Measurements from ENCODE around the gene CYP27B1.

CYP27B1 gene

GRCh38 chr12:57734591-57734990 is 32.3 kb downstream of the CYP27B1 start:
- H3K36me3 ChIP-seq (ENCODE audit: low read length), result peaks cover 3% of the 10 kb centered on the region; the same call in 1 of the 2 replicates
- no peak overlapping the region for H2AFZ ChIP-seq (ENCODE audit: low read depth, low read length, severe bottlenecking)
- peaks cover 7% of the 10 kb centered on the region for H3K79me2 ChIP-seq (ENCODE audit: insufficient read depth, low read length)
- TF ChIP-seq EZH2phosphoT487 (conservative IDR thresholded peaks at IDR 0.05; ENCODE audit: low read length) (no peak), CTCF (IDR thresholded peaks at IDR 0.05; ENCODE audit: insufficient read depth, low read length, poor library complexity, severe bottlenecking) (no peak)
- H3K27ac ChIP-seq (ENCODE audit: low read depth, low read length), result no peak overlapping the region
- no peaks in the 10 kb centered on the region for H3F3A ChIP-seq (ENCODE audit: insufficient read depth)
- no peak overlapping the region for H3K9ac ChIP-seq (ENCODE audit: low read length)
- H3K9me2 ChIP-seq (replicated peaks; ENCODE audit: insufficient read depth, low read length), result no peaks in the 10 kb centered on the region
- no peaks in the 10 kb centered on the region for H4K20me1 ChIP-seq (ENCODE audit: low read depth, low read length)
- H3K4me2 ChIP-seq (ENCODE audit: low read depth, low read length, poor library complexity, severe bottlenecking), result no peak overlapping the region
- no peaks in the 10 kb centered on the region for H3K9me3 ChIP-seq (ENCODE audit: insufficient read depth, low read length)
- no peak overlapping the region for H3K4me3 ChIP-seq (ENCODE audit: insufficient read depth, low read length, poor library complexity, severe bottlenecking)
- H3K27me3 ChIP-seq (ENCODE audit: low read length), result no peaks in the 10 kb centered on the region

- no peaks in the 10 kb centered on the region for H3K27me3 ChIP-seq (ENCODE audit: low read length)
- peaks cover 3% of the 10 kb centered on the region; the same call in 1 of the 2 replicates for H3K36me3 ChIP-seq (ENCODE audit: low read length)
- no peak overlapping the region for H3K27ac ChIP-seq (ENCODE audit: low read depth, low read length)
- peaks cover under 1% of the 10 kb centered on the region; the same call in 1 of the 2 replicates for H3K79me2 ChIP-seq (ENCODE audit: insufficient read depth, low read length)
- H3K4me3 ChIP-seq (ENCODE audit: insufficient read depth, low read length, poor library complexity, severe bottlenecking), result no peak overlapping the region
- H4K20me1 ChIP-seq (ENCODE audit: low read depth, low read length), result no peaks in the 10 kb centered on the region
- no peak overlapping the region for H3K9ac ChIP-seq (ENCODE audit: low read length)
- no peak for TF ChIP-seq CTCF (IDR thresholded peaks at IDR 0.05; ENCODE audit: insufficient read depth, low read length, poor library complexity, severe bottlenecking)
- no peak for TF ChIP-seq EZH2phosphoT487 (conservative IDR thresholded peaks at IDR 0.05; ENCODE audit: low read length)
- no peaks in the 10 kb centered on the region for H3F3A ChIP-seq (ENCODE audit: insufficient read depth)
- H3K9me2 ChIP-seq (replicated peaks; ENCODE audit: insufficient read depth, low read length), result no peaks in the 10 kb centered on the region
- no peaks in the 10 kb centered on the region for H3K9me3 ChIP-seq (ENCODE audit: insufficient read depth, low read length)
- no peak overlapping the region for H3K4me2 ChIP-seq (ENCODE audit: low read depth, low read length, poor library complexity, severe bottlenecking)
- no peak overlapping the region for H2AFZ ChIP-seq (ENCODE audit: low read depth, low read length, severe bottlenecking)
These were observed 33.0 kb downstream of the CYP27B1 start for GRCh38 chr12:57733928-57734327.

- H2AFZ ChIP-seq (ENCODE audit: low read depth, low read length, severe bottlenecking), result no peak overlapping the region
- no peaks in the 10 kb centered on the region for H4K20me1 ChIP-seq (ENCODE audit: low read depth, low read length)
- no peaks in the 10 kb centered on the region for H3F3A ChIP-seq (ENCODE audit: insufficient read depth)
- no peaks in the 10 kb centered on the region for H3K9me3 ChIP-seq (ENCODE audit: insufficient read depth, low read length)
- H3K27ac ChIP-seq (ENCODE audit: low read depth, low read length), result no peak overlapping the region
- H3K9ac ChIP-seq (ENCODE audit: low read length), result no peak overlapping the region
- H3K79me2 ChIP-seq (ENCODE audit: insufficient read depth, low read length), result no peaks in the 10 kb centered on the region
- peaks cover 3% of the 10 kb centered on the region; the same call in 1 of the 2 replicates for H3K36me3 ChIP-seq (ENCODE audit: low read length)
- H3K9me2 ChIP-seq (replicated peaks; ENCODE audit: insufficient read depth, low read length), result no peaks in the 10 kb centered on the region
- TF ChIP-seq CTCF (IDR thresholded peaks at IDR 0.05; ENCODE audit: insufficient read depth, low read length, poor library complexity, severe bottlenecking) (no peak), EZH2phosphoT487 (conservative IDR thresholded peaks at IDR 0.05; ENCODE audit: low read length) (no peak)
- no peak overlapping the region for H3K4me3 ChIP-seq (ENCODE audit: insufficient read depth, low read length, poor library complexity, severe bottlenecking)
- H3K4me2 ChIP-seq (ENCODE audit: low read depth, low read length, poor library complexity, severe bottlenecking), result no peak overlapping the region
- H3K27me3 ChIP-seq (ENCODE audit: low read length), result no peaks in the 10 kb centered on the region
These were observed 33.9 kb downstream of the CYP27B1 start for GRCh38 chr12:57732726-57733593.

Data from SU-DHL-6 (cell line).